Neural progenitor cell (in vitro differentiated cells): Measurements from ENCODE around the gene PC.

Source experiments
- CTCF ChIP-seq: fragments of 200-600 bp; sonication (generic); IDR thresholded peaks from 2 replicates; pipeline ENCODE4 v1.5.1; 2017; ENCODE audit warnings: antibody characterized with exemption, mild to moderate bottlenecking
- EZH2 ChIP-seq: fragments of 200-600 bp; sonication (generic); IDR thresholded peaks from 2 replicates; pipeline ENCODE4 v1.6.1; 2017; ENCODE audit warnings: antibody characterized with exemption, mild to moderate bottlenecking, moderate library complexity

GRCh38 chr11:66918741-66919140 is 39.4 kb downstream of the PC start:
- TF ChIP-seq CTCF (no peak), EZH2 (no peak)
